KMS-11 (cell line): ENCODE data around the gene SELPLG.
"Not testable (repeated sequence)": the region's sequence is repeated elsewhere in the genome, so short reads cannot be mapped to it uniquely, and the experiment has no call there.

ENCODE experiments used
- H2AFZ ChIP-seq: fragments of 200-600 bp; sonication (generic); 2 replicates; pipeline ENCODE4 v1.6.1; 2016; ENCODE audit warnings: antibody characterized with exemption, mixed run types, low read depth
- H3K27ac ChIP-seq: fragments of 200-600 bp; sonication (generic); 2 replicates; pipeline ENCODE4 v1.6.1; 2016; ENCODE audit warnings: mild to moderate bottlenecking, mixed run types
- H3K27me3 ChIP-seq: fragments of 200-600 bp; sonication (generic); 2 replicates; pipeline ENCODE4 v1.6.1; 2017; ENCODE audit warnings: mild to moderate bottlenecking, low read depth, mixed run types, moderate library complexity; ENCODE audit not compliant: insufficient read depth
- H3K36me3 ChIP-seq: fragments of 200-600 bp; sonication (generic); 2 replicates; pipeline ENCODE4 v1.6.1; 2017; ENCODE audit warnings: mild to moderate bottlenecking, mixed run types; ENCODE audit not compliant: insufficient read depth
- H3K4me1 ChIP-seq: fragments of 200-600 bp; sonication (generic); 2 replicates; pipeline ENCODE4 v1.6.1; 2016; ENCODE audit warnings: mild to moderate bottlenecking, low read depth, mixed run types; ENCODE audit not compliant: poor library complexity, severe bottlenecking
- H3K4me2 ChIP-seq: fragments of 200-600 bp; sonication (generic); 2 replicates; pipeline ENCODE4 v1.7.0; 2016; ENCODE audit warnings: mild to moderate bottlenecking, mixed run types
- H3K4me3 ChIP-seq: fragments of 200-600 bp; sonication (generic); IDR thresholded peaks from 2 replicates; pipeline ENCODE4 v1.6.1; 2017; ENCODE audit warnings: low read depth, low read length, mixed read lengths; ENCODE audit not compliant: insufficient read depth
- H3K79me2 ChIP-seq: fragments of 200-600 bp; sonication (generic); 2 replicates; pipeline ENCODE4 v1.6.1; 2016; ENCODE audit warnings: low read depth, mixed run types; ENCODE audit not compliant: insufficient read depth
- H3K9ac ChIP-seq: fragments of 200-600 bp; sonication (generic); 2 replicates; pipeline ENCODE4 v1.6.1; 2016; ENCODE audit warnings: mild to moderate bottlenecking, mixed run types
- H4K20me1 ChIP-seq: fragments of 200-600 bp; sonication (generic); 2 replicates; pipeline ENCODE4 v1.6.1; 2016; ENCODE audit warnings: mild to moderate bottlenecking, mixed run types; ENCODE audit not compliant: insufficient read depth
- CTCF ChIP-seq: fragments of 200-600 bp; sonication (generic); conservative IDR thresholded peaks from 2 replicates; pipeline ENCODE4 v1.6.1; 2017; ENCODE audit warnings: low read depth, mild to moderate bottlenecking, antibody characterized with exemption, low read length, moderate library complexity, mixed read lengths

Gene SELPLG

GRCh38 chr12:108663324-108664015 lies 29.8 kb upstream of the SELPLG start:
- H3K4me2 ChIP-seq, result peak overlapping the region; percentile 86; the same call in 1 of the 2 replicates
- H3K27ac ChIP-seq, result no peak overlapping the region

GRCh38 chr12:108658115-108658514 lies 24.4 kb upstream of the SELPLG start:
- not testable (repeated sequence) for H4K20me1 ChIP-seq, H3K79me2 ChIP-seq, H3K27me3 ChIP-seq, H3K4me3 ChIP-seq, H3K4me1 ChIP-seq, H3K36me3 ChIP-seq, H3K4me2 ChIP-seq, H3K27ac ChIP-seq, H2AFZ ChIP-seq, H3K9ac ChIP-seq

More at GRCh38 chr12:108663324-108664015, 29.8 kb upstream of the SELPLG start:
- Histone ChIP-seq H4K20me1 (no peaks in the 10 kb centered on the region), H3K4me3 (no peak overlapping the region), H3K27me3 (no peaks in the 10 kb centered on the region), H3K36me3 (no peaks in the 10 kb centered on the region), H3K9ac (no peak overlapping the region), H3K4me1 (peaks cover 61% of the 10 kb centered on the region), H2AFZ (no peak overlapping the region), H3K79me2 (peaks cover 31% of the 10 kb centered on the region)
- no peak for TF ChIP-seq CTCF

- Histone ChIP-seq H3K9ac (no peak overlapping the region), H3K27ac (no peak overlapping the region), H3K36me3 (no peaks in the 10 kb centered on the region), H4K20me1 (no peaks in the 10 kb centered on the region), H3K4me2 (no peak overlapping the region), H3K79me2 (no peaks in the 10 kb centered on the region), H3K4me3 (no peak overlapping the region), H3K27me3 (no peaks in the 10 kb centered on the region), H2AFZ (no peak overlapping the region), H3K4me1 (no peaks in the 10 kb centered on the region)
- no peak for TF ChIP-seq CTCF
Observed at GRCh38 chr12:108657130-108657745, 23.5 kb upstream of the SELPLG start.

DNA sequence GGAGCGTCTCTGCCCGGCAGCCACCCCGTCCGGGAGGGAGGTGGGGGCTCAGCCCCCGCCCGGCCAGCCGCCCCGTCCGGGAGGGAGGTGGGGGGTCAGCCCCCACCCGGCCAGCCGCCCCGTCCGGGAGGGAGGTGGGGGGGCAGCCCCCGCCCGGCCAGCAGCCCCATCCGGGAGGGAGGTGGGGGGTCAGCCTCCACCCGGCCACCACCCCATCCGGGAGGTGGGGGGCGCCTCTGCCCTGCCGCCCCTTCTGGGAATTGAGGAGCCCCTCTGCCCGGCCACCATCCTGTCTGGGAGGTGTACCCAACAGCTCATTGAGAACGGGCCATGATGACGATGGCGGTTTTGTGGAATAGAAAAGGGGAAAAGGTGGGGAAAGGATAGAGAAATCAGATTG lies 22.6 kb upstream of the SELPLG start:
- H3K27ac ChIP-seq, H3K4me3 ChIP-seq, H4K20me1 ChIP-seq, H3K36me3 ChIP-seq, H3K4me1 ChIP-seq, H3K79me2 ChIP-seq, H3K9ac ChIP-seq, H2AFZ ChIP-seq, H3K27me3 ChIP-seq, H3K4me2 ChIP-seq: not testable (repeated sequence)

- not testable (repeated sequence) for H3K27ac ChIP-seq, H3K4me1 ChIP-seq, H2AFZ ChIP-seq, H3K27me3 ChIP-seq, H3K36me3 ChIP-seq, H4K20me1 ChIP-seq, H3K9ac ChIP-seq, H3K4me3 ChIP-seq, H3K79me2 ChIP-seq, H3K4me2 ChIP-seq
Observed at GRCh38 chr12:108655812-108656175, 22.1 kb upstream of the SELPLG start.

DNA sequence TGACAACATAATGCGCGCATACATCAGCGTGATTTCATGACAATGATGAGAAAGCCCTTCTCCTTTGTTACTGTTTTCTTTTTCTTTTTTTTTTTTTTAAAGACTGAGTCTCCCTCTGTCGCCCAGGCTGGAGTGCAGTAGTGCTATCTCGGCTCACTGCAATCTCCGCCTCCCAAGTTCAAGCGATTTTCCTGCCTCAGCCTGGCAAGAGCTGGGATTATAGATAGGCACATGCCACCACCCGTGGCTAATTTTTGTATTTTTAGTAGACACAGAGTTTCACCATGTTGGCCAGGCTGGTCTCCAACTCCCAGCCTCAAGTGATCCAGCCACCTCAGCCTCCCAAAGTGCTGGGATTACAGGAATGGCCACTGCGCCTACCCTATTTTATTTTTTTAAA lies 20.9 kb upstream of the SELPLG start:
- H4K20me1 ChIP-seq, H2AFZ ChIP-seq, H3K79me2 ChIP-seq, H3K4me1 ChIP-seq, H3K4me2 ChIP-seq, H3K36me3 ChIP-seq, H3K9ac ChIP-seq, H3K27me3 ChIP-seq, H3K4me3 ChIP-seq, H3K27ac ChIP-seq: not testable (repeated sequence)
